PFSK-1 (cell line): ENCODE data around the gene ATXN1.

Source experiments
- FOXP2 ChIP-seq: optimal IDR thresholded peaks from 2 replicates; pipeline ENCODE3; 2011; ENCODE audit warnings: borderline replicate concordance, control low read depth, inconsistent platforms; ENCODE audit not compliant: insufficient read depth; ENCODE audit errors: extremely low read length, extremely low read depth
- POLR2AphosphoS5 ChIP-seq: IDR thresholded peaks from 2 replicates; pipeline ENCODE4 v1.6.1; 2012; ENCODE audit warnings: low read depth, mild to moderate bottlenecking, control low read depth, low read length, moderate library complexity
- SIN3A ChIP-seq: IDR thresholded peaks from 2 replicates; pipeline ENCODE4 v1.6.1; 2012; ENCODE audit warnings: mild to moderate bottlenecking, low read length, moderate library complexity, borderline replicate concordance; ENCODE audit not compliant: insufficient read depth
- TAF1 ChIP-seq: IDR thresholded peaks from 2 replicates; pipeline ENCODE4 v1.6.1; 2012; ENCODE audit warnings: low read length, control low read depth, borderline replicate concordance; ENCODE audit not compliant: insufficient read depth
- TF ChIP-seq, protein P1 (sequence below), 2 experiments: IDR thresholded peaks; 2 replicates each; pipeline versions ENCODE4 v1.6.1 to v1.8.0; 2011 to 2012; ENCODE audit warnings: low read depth in 2 of 2, low read length in 2 of 2, control low read depth in 1 of 2, inconsistent platforms in 1 of 2, mild to moderate bottlenecking in 1 of 2, moderate library complexity in 1 of 2; ENCODE audit not compliant: insufficient read depth in 1 of 2

The ATXN1 gene

DNA sequence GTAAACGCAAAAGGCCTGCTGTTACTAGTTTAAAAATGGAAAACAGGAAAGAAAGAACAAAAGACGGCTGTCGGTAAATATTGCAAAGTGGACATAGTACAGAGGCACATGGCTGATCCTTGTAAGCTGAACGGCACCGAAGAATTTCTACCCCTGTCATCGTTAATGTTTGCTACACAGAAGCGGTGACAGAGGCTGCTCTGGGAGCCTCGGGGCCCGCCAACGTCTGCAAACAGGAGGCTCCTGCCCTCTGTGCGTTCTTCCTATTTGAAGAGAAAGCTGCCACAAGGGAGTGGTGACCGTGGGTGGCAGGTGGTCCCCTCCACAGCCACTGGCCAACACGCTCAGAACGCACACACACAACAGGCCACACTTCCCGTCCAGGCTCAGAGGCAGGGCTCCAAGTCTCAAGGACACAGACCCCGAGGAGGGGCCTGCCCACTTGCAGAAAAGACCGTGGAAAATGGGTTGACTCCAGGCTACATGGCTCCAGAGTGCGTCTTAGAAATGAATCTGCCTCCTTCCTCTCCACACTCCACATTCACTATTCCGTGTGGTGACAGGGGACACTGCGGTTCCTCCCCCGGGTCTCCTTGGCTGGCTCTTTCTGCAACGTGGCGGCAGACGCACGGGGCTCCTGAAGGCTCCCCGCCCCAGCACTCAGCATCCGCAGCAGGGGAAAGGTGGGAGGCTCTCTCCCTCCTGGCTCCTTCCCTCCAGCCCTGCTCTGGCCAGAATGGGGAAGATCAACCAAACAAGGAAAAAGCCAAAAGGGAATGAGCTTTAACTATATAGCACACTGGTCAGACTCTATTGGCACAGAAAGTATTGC lies 458.3 kb downstream of the ATXN1 start:
- TF ChIP-seq FOXP2 = no peak
- TF ChIP-seq, protein P1, sequence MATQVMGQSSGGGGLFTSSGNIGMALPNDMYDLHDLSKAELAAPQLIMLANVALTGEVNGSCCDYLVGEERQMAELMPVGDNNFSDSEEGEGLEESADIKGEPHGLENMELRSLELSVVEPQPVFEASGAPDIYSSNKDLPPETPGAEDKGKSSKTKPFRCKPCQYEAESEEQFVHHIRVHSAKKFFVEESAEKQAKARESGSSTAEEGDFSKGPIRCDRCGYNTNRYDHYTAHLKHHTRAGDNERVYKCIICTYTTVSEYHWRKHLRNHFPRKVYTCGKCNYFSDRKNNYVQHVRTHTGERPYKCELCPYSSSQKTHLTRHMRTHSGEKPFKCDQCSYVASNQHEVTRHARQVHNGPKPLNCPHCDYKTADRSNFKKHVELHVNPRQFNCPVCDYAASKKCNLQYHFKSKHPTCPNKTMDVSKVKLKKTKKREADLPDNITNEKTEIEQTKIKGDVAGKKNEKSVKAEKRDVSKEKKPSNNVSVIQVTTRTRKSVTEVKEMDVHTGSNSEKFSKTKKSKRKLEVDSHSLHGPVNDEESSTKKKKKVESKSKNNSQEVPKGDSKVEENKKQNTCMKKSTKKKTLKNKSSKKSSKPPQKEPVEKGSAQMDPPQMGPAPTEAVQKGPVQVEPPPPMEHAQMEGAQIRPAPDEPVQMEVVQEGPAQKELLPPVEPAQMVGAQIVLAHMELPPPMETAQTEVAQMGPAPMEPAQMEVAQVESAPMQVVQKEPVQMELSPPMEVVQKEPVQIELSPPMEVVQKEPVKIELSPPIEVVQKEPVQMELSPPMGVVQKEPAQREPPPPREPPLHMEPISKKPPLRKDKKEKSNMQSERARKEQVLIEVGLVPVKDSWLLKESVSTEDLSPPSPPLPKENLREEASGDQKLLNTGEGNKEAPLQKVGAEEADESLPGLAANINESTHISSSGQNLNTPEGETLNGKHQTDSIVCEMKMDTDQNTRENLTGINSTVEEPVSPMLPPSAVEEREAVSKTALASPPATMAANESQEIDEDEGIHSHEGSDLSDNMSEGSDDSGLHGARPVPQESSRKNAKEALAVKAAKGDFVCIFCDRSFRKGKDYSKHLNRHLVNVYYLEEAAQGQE (IDR thresholded peaks at IDR 0.05; ENCODE audit: insufficient read depth in 1 of 2, low read depth in 2 of 2, low read length in 2 of 2) = no peak
- no peak for TF ChIP-seq SIN3A
- TF ChIP-seq TAF1 = no peak
- no peak for TF ChIP-seq POLR2AphosphoS5

DNA sequence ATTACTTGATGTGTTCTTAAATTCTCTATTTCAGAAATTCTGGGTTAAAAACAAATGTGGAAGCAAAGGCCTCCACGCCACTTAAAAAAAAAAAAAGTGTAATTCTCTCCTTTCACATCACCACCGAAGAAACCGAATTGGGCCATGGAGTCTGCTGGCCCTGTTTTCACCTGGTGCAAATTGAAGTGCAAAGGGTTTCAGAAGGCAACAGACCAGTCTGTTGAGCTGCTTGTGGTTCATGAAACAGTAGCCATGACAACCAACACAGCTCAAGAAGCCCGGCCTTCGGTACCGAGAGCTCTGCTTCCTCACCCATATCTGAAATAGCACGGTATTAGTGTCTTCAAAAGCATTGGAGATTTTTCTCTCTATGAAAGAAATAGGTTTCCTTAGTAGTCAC lies 459.7 kb downstream of the ATXN1 start:
- TF ChIP-seq TAF1 = no peak
- TF ChIP-seq, protein P1 (IDR thresholded peaks at IDR 0.05; ENCODE audit: insufficient read depth in 1 of 2, low read depth in 2 of 2, low read length in 2 of 2) = no peak
- TF ChIP-seq FOXP2 = no peak
- TF ChIP-seq POLR2AphosphoS5 = no peak
- no peak for TF ChIP-seq SIN3A

DNA sequence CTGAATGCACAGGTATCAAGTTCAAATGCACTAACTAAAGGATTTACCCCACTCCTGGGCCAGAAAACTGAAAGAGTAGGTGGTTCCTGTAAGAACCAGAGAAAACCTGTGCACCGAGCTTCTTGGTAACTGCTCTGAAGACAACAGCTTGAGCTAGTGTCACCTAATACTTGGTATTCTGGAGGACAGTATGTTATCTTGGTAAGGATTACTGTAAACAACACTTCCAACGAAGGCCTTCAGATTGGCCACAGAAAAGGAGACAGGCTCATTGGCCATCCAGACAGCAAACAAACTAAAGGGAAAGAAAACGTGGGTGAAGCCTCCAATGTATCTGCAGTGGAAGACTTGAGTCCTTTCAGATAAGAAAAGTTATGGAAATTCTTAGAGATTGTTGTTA lies 461.4 kb downstream of the ATXN1 start:
- TF ChIP-seq POLR2AphosphoS5 (no peak), FOXP2 (no peak), TAF1 (no peak), SIN3A (no peak)
- TF ChIP-seq, protein P1 (IDR thresholded peaks at IDR 0.05; ENCODE audit: insufficient read depth in 1 of 2, low read depth in 2 of 2, low read length in 2 of 2) = no peak

DNA sequence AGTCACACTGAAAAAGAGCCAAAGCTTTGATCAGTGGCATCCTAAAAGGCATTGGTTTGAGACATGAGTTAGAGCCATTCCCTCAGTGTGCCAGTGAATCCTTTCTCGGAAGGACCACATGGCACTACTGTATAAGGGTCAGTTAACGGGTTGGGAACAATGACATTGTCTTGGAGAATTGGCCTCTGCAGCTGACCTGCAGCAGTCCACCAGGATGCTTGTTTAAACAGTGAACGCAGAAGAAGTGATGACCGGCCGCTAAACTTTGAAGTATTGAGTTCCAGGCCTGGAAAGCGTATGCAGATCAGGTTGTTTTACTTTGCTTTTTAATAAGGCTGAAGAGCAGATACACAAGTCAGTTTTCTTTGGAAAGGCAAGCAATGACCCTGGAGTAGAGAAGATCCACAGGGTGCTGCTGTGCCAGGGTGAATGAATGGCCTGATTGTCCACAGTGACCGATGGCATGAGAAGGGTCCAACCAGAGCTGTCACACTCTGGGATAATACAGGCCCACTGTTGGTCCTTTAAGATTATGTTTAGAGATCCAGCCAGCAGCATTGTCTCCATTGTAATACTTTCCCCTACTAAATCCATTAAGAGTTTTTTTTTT lies 465.1 kb downstream of the ATXN1 start:
- TF ChIP-seq SIN3A = no peak; the same call in 1 of the 2 replicates
- no peak for TF ChIP-seq FOXP2
- TF ChIP-seq, protein P1 (IDR thresholded peaks at IDR 0.05; ENCODE audit: insufficient read depth in 1 of 2, low read depth in 2 of 2, low read length in 2 of 2) = no peak
- no peak; the same call in 1 of the 2 replicates for TF ChIP-seq POLR2AphosphoS5
- no peak for TF ChIP-seq TAF1
